OCI-LY3 (cell line): Measurements from ENCODE around the gene ACTG1.

Experiments
- H2AFZ ChIP-seq: fragments of 200-600, 300-600 bp; shearing (Covaris generic); 2 replicates; pipeline ENCODE4 v1.6.0; 2014; ENCODE audit warnings: antibody characterized with exemption, low read depth, low read length
- H3K27ac ChIP-seq: fragments of 200-600, 300-600 bp; sonication (generic); 2 replicates; pipeline ENCODE4 v1.5.1; 2014; ENCODE audit warnings: mild to moderate bottlenecking, low read length, moderate library complexity, mixed read lengths
- H3K27me3 ChIP-seq: fragments of 200-600, 300-600 bp; sonication (generic); 2 replicates; pipeline ENCODE4 v1.6.1; 2014; ENCODE audit warnings: low read depth, low read length, mixed read lengths
- H3K36me3 ChIP-seq: fragments of 200-600, 300-600 bp; sonication (generic); replicated peaks from 2 replicates; pipeline ENCODE3; 2014; ENCODE audit warnings: low read depth, low read length, mixed read lengths
- H3K4me1 ChIP-seq: fragments of 300-600, 200-600 bp; sonication (generic); 2 replicates; pipeline ENCODE4 v1.6.1; 2014; ENCODE audit warnings: low read length, mixed read lengths
- H3K4me2 ChIP-seq: fragments of 200-600, 300-600 bp; sonication (generic); 2 replicates; pipeline ENCODE4 v1.6.1; 2014; ENCODE audit warnings: low read length, mixed read lengths
- H3K4me3 ChIP-seq: fragments of 300-600, 200-600 bp; sonication (generic); 2 replicates; pipeline ENCODE4 v1.5.1; 2014; ENCODE audit warnings: antibody characterized with exemption, mild to moderate bottlenecking, low read length, moderate library complexity
- H3K79me2 ChIP-seq: fragments of 300-600, 200-600 bp; shearing (Covaris generic); 2 replicates; pipeline ENCODE4 v1.6.1; 2014; ENCODE audit warnings: mild to moderate bottlenecking, low read length, mixed read lengths
- H3K9ac ChIP-seq: fragments of 300-600, 200-600 bp; shearing (Covaris generic); 2 replicates; pipeline ENCODE4 v1.6.0; 2014; ENCODE audit warnings: mild to moderate bottlenecking, low read length, moderate library complexity
- H3K9me3 ChIP-seq: fragments of 200-600, 300-600 bp; shearing (Covaris generic); 2 replicates; pipeline ENCODE4 v1.6.1; 2014; ENCODE audit warnings: low read length, mixed read lengths; ENCODE audit not compliant: insufficient read depth
- H4K20me1 ChIP-seq: fragments of 200-600, 300-600 bp; sonication (generic); 2 replicates; pipeline ENCODE4 v1.6.1; 2016; ENCODE audit warnings: low read length, mixed read lengths; ENCODE audit not compliant: insufficient read depth
- CTCF ChIP-seq: fragments of 200-600, 300-600 bp; sonication (generic); IDR thresholded peaks from 2 replicates; pipeline ENCODE4 v1.5.1; 2014; ENCODE audit warnings: antibody characterized with exemption, low read length, low read depth
- EZH2phosphoT487 ChIP-seq: fragments of 200-600 bp; shearing (Covaris generic); IDR thresholded peaks from 2 replicates; pipeline ENCODE4 v1.6.1; 2018; ENCODE audit warnings: antibody characterized with exemption, mixed run types, low read depth

ACTG1 gene

GRCh38 chr17:81494626-81495377 is 17.8 kb downstream of the ACTG1 start:
- Histone ChIP-seq H3K27ac (no peak overlapping the region), H3K4me1 (peaks cover 4% of the 10 kb centered on the region; the same call in 1 of the 2 replicates), H3K9ac (no peak overlapping the region), H3K79me2 (no peaks in the 10 kb centered on the region), H3K27me3 (peaks cover 4% of the 10 kb centered on the region; the same call in 1 of the 2 replicates), H2AFZ (peak overlapping the region; percentile 3; the same call in 1 of the 2 replicates), H3K4me3 (no peak overlapping the region), H3K9me3 (no peaks in the 10 kb centered on the region), H3K4me2 (peak overlapping the region; percentile 4; the same call in 1 of the 2 replicates), H4K20me1 (no peaks in the 10 kb centered on the region), H3K36me3 (no peaks in the 10 kb centered on the region)
- TF ChIP-seq CTCF (no peak), EZH2phosphoT487 (no peak)

GRCh38 chr17:81493198-81494038 is 19.2 kb downstream of the ACTG1 start:
- no peaks in the 10 kb centered on the region for H4K20me1 ChIP-seq
- no peak overlapping the region for H3K27ac ChIP-seq
- peaks cover 4% of the 10 kb centered on the region; the same call in 1 of the 2 replicates for H3K27me3 ChIP-seq
- TF ChIP-seq EZH2phosphoT487 (no peak), CTCF (no peak)
- no peaks in the 10 kb centered on the region for H3K9me3 ChIP-seq
- no peak overlapping the region for H3K4me2 ChIP-seq
- H3K9ac ChIP-seq = no peak overlapping the region
- no peaks in the 10 kb centered on the region for H3K79me2 ChIP-seq
- H2AFZ ChIP-seq = no peak overlapping the region
- H3K4me3 ChIP-seq = no peak overlapping the region
- peaks cover 4% of the 10 kb centered on the region; the same call in 1 of the 2 replicates for H3K4me1 ChIP-seq
- H3K36me3 ChIP-seq = no peaks in the 10 kb centered on the region

- TF ChIP-seq EZH2phosphoT487 (no peak), CTCF (no peak)
- Histone ChIP-seq H2AFZ (no peak overlapping the region), H3K9ac (no peak overlapping the region), H3K79me2 (no peaks in the 10 kb centered on the region), H3K4me2 (no peak overlapping the region), H3K4me3 (no peak overlapping the region), H3K4me1 (peaks cover 4% of the 10 kb centered on the region; the same call in 1 of the 2 replicates), H3K27me3 (peaks cover 4% of the 10 kb centered on the region; the same call in 1 of the 2 replicates), H3K27ac (no peak overlapping the region), H3K9me3 (no peaks in the 10 kb centered on the region), H3K36me3 (no peaks in the 10 kb centered on the region), H4K20me1 (no peaks in the 10 kb centered on the region)
Measured at GRCh38 chr17:81492706-81493105, 19.9 kb downstream of the ACTG1 start.

GRCh38 chr17:81492202-81492601 is 20.4 kb downstream of the ACTG1 start:
- Histone ChIP-seq H3K4me2 (no peak overlapping the region), H4K20me1 (no peaks in the 10 kb centered on the region), H3K27me3 (peaks cover 4% of the 10 kb centered on the region; the same call in 1 of the 2 replicates), H3K9ac (no peak overlapping the region), H3K9me3 (no peaks in the 10 kb centered on the region), H3K36me3 (no peaks in the 10 kb centered on the region), H3K4me1 (peaks cover 4% of the 10 kb centered on the region; the same call in 1 of the 2 replicates), H3K79me2 (no peaks in the 10 kb centered on the region), H2AFZ (no peak overlapping the region), H3K4me3 (no peak overlapping the region), H3K27ac (no peak overlapping the region)
- TF ChIP-seq EZH2phosphoT487 (no peak), CTCF (no peak)
